Measurements from ENCODE around the gene SLIT3. TPM values are rescaled to one million over a fixed set of nuclear protein-coding genes. Genes with fewer than 3 reads are reported as not detected.

SLIT3 gene
- total and polyA plus RNA-seq, 2 experiments from 2014 or later, result 0.59 to 0.71 TPM

GRCh38 chr5:169218176-169218575, 82.8 kb downstream of the SLIT3 start:
- Histone ChIP-seq H3K79me2 (replicated peaks; ENCODE audit: insufficient read depth) (no peaks in the 10 kb centered on the region), H3F3A (replicated peaks; ENCODE audit: low read depth) (no peaks in the 10 kb centered on the region), H3K27ac (ENCODE audit: low read depth) (no peak overlapping the region), H3K4me3 (no peak overlapping the region), H3K4me1 (ENCODE audit: insufficient read depth) (no peaks in the 10 kb centered on the region), H3K9me2 (ENCODE audit: insufficient read depth) (no peaks in the 10 kb centered on the region), H4K20me1 (replicated peaks; ENCODE audit: insufficient read depth) (no peaks in the 10 kb centered on the region), H3K27me3 (ENCODE audit: insufficient read depth) (peaks cover 33% of the 10 kb centered on the region), H2AFZ (no peak overlapping the region), H3K4me2 (no peak overlapping the region), H3K36me3 (ENCODE audit: insufficient read depth) (no peaks in the 10 kb centered on the region)
- H3K9me3 Mint-ChIP-seq, result no peaks in the 10 kb centered on the region
- no peaks in the 10 kb centered on the region for H3K36me3 Mint-ChIP-seq (ENCODE audit: low read depth)
- peaks cover 54% of the 10 kb centered on the region for H3K27me3 Mint-ChIP-seq (ENCODE audit: insufficient read depth, low read depth, poor library complexity)
- peaks cover 6% of the 10 kb centered on the region; the same call in 1 of the 3 replicates for H3K4me1 Mint-ChIP-seq
- ATAC-seq (no peak), DNase-seq (ENCODE audit: low spot score) (no peak)
- no peak overlapping the region for H3K27ac Mint-ChIP-seq
- TF ChIP-seq ZNF114 (CRISPR knock-in tag; IDR thresholded peaks at IDR 0.05) (no peak), ZNF462 (CRISPR knock-in tag; IDR thresholded peaks at IDR 0.05) (no peak), EZH2 (IDR thresholded peaks at IDR 0.05; ENCODE audit: low read depth, unreplicated experiment) (no peak), STAT1 (IDR thresholded peaks at IDR 0.05; ENCODE audit: unreplicated experiment) (no peak), CREB1 (CRISPR knock-in tag; IDR thresholded peaks at IDR 0.05; ENCODE audit: low read depth) (no peak), CTCF (conservative IDR thresholded peaks at IDR 0.05; ENCODE audit: low read depth in 2 of 2) (no peak), EZH2phosphoT487 (IDR thresholded peaks at IDR 0.05; ENCODE audit: unreplicated experiment) (no peak)
- H3K4me3 Mint-ChIP-seq, result no peak overlapping the region

Measured in GM23338 (cell line).